IMR-90 (cell line): ENCODE data around the gene ASTL. TPM values are rescaled to one million over a fixed set of nuclear protein-coding genes. Genes with fewer than 3 reads are reported as not detected.

Experiments used
- ATAC-seq: fragments of 200-7000 bp; cut with Tn5 transposase; 2 replicates; pipeline ENCODE4 v1.9.1; 2020; ENCODE audit warnings: low read depth, mild to moderate bottlenecking, moderate library complexity
- BruUV-seq: library from RNA; stranded (reverse); fragments of 400-500 nt; replicated peaks from 2 replicates; lab custom pipeline; 2021; lab: Mats Ljungman, UMichigan
- CTCF ChIA-PET: fragments of 300-600 bp; formaldehyde crosslinking; extraction: SDS; loops from one replicate; lab custom pipeline; 2021; ENCODE audit warnings: antibody characterized with exemption; lab: Yijun Ruan, JAX
- POLR2A ChIA-PET: fragments of 300-600 bp; sonication (Branson Sonifier 250); formaldehyde crosslinking; loops from one replicate; lab custom pipeline; 2022; ENCODE audit warnings: antibody characterized with exemption; ENCODE audit not compliant: unreplicated experiment; lab: Charles Lee
- DNase-seq: peaks from one replicate; pipeline ENCODE4 v3.0.0; 2013
- H2AFZ ChIP-seq: replicated peaks from 2 replicates; pipeline ENCODE3; 2013; ENCODE audit warnings: low read length, mild to moderate bottlenecking; ENCODE audit not compliant: poor library complexity
- H2AK5ac ChIP-seq: 2 replicates; pipeline ENCODE4 v1.6.1; 2013; ENCODE audit warnings: low read depth, low read length, inconsistent platforms
- H2AK9ac ChIP-seq: replicated peaks from 2 replicates; pipeline ENCODE3; 2013; ENCODE audit warnings: mild to moderate bottlenecking, low read depth, low read length, moderate library complexity; ENCODE audit not compliant: poor library complexity
- H2BK120ac ChIP-seq: 2 replicates; pipeline ENCODE4 v1.6.1; 2013; ENCODE audit warnings: low read depth, low read length, inconsistent platforms
- H2BK15ac ChIP-seq: 3 replicates; pipeline ENCODE4 v1.6.1; 2013; ENCODE audit warnings: low read depth, low read length, inconsistent platforms
- H2BK20ac ChIP-seq: 2 replicates; pipeline ENCODE4 v1.6.1; 2013; ENCODE audit warnings: low read depth, mild to moderate bottlenecking, inconsistent platforms, low read length, moderate library complexity
- H2BK5ac ChIP-seq: 2 replicates; pipeline ENCODE4 v1.6.1; 2013; ENCODE audit warnings: mild to moderate bottlenecking, low read depth, low read length, inconsistent platforms; ENCODE audit not compliant: poor library complexity, severe bottlenecking
- H3K14ac ChIP-seq: replicated peaks from 2 replicates; pipeline ENCODE4 v1.6.1; 2013; ENCODE audit warnings: low read depth, low read length, inconsistent platforms
- H3K18ac ChIP-seq: 2 replicates; pipeline ENCODE4 v1.6.1; 2013; ENCODE audit warnings: low read depth, low read length, control low read depth
- H3K23ac ChIP-seq: 2 replicates; pipeline ENCODE4 v1.6.1; 2013; ENCODE audit warnings: low read depth, low read length, inconsistent platforms
- H3K27ac ChIP-seq: 2 replicates; pipeline ENCODE4 v1.5.1; 2013; ENCODE audit warnings: mild to moderate bottlenecking, control low read depth, low read length; ENCODE audit not compliant: insufficient read depth
- H3K27me3 ChIP-seq: 2 replicates; pipeline ENCODE4 v1.6.1; 2013; ENCODE audit warnings: low read length; ENCODE audit not compliant: control insufficient read depth, insufficient read depth
- H3K36me3 ChIP-seq: 2 replicates; pipeline ENCODE4 v1.6.1; 2013; ENCODE audit warnings: low read length, mixed read lengths; ENCODE audit not compliant: control insufficient read depth, insufficient read depth
- H3K4ac ChIP-seq: 2 replicates; pipeline ENCODE4 v1.6.1; 2013; ENCODE audit warnings: low read depth, low read length, inconsistent platforms
- H3K4me1 ChIP-seq: 2 replicates; pipeline ENCODE4 v1.6.1; 2013; ENCODE audit warnings: low read length, mixed read lengths; ENCODE audit not compliant: control insufficient read depth, insufficient read depth
- H3K4me2 ChIP-seq: 2 replicates; pipeline ENCODE4 v1.6.1; 2013; ENCODE audit warnings: low read depth, mild to moderate bottlenecking, control low read depth, low read length, moderate library complexity
- H3K4me3 ChIP-seq: 2 replicates; pipeline ENCODE4 v1.5.1; 2013; ENCODE audit warnings: low read depth, mild to moderate bottlenecking, control low read depth, low read length, moderate library complexity; ENCODE audit not compliant: insufficient read depth
- H3K56ac ChIP-seq: 2 replicates; pipeline ENCODE4 v1.6.1; 2013; ENCODE audit warnings: low read length, inconsistent platforms; ENCODE audit not compliant: insufficient read depth; ENCODE audit errors: extremely low read depth
- H3K79me1 ChIP-seq, 2 experiments: 2 replicates each; pipeline ENCODE4 v1.6.1; 2013; ENCODE audit warnings: low read length in 2 of 2, inconsistent platforms in 1 of 2, low read depth in 1 of 2
- H3K9ac ChIP-seq: 2 replicates; pipeline ENCODE4 v1.6.1; 2013; ENCODE audit warnings: low read depth, low read length, control low read depth
- H3K9me1 ChIP-seq: 2 replicates; pipeline ENCODE4 v1.6.1; 2013; ENCODE audit warnings: low read length, inconsistent platforms; ENCODE audit not compliant: insufficient read depth
- H3K9me3 ChIP-seq: 2 replicates; pipeline ENCODE4 v1.6.1; 2013; ENCODE audit warnings: low read length; ENCODE audit not compliant: control insufficient read depth, insufficient read depth
- H4K20me1 ChIP-seq: 2 replicates; pipeline ENCODE4 v1.6.1; 2013; ENCODE audit warnings: low read length, inconsistent platforms; ENCODE audit not compliant: insufficient read depth
- H4K5ac ChIP-seq: 2 replicates; pipeline ENCODE4 v1.6.1; 2013; ENCODE audit warnings: mild to moderate bottlenecking, low read depth, low read length, control low read depth
- H4K8ac ChIP-seq, 2 experiments: 2 replicates each; pipeline ENCODE4 v1.6.1; 2013; ENCODE audit warnings: low read depth in 2 of 2, low read length in 2 of 2, control low read depth in 1 of 2, inconsistent platforms in 1 of 2
- H4K91ac ChIP-seq: 2 replicates; pipeline ENCODE4 v1.6.1; 2013; ENCODE audit warnings: low read depth, low read length, inconsistent platforms; ENCODE audit not compliant: insufficient read depth
- CHD1 ChIP-seq: IDR thresholded peaks from 2 replicates; pipeline ENCODE4 v1.6.1; 2012; ENCODE audit warnings: low read depth, low read length, improper control_type of control experiment
- NFE2L2 ChIP-seq: fragments of 150-350 bp; IDR thresholded peaks from 2 replicates; pipeline ENCODE4 v1.6.1; 2016; ENCODE audit warnings: low read depth, mild to moderate bottlenecking, low read length
- RAD21 ChIP-seq: IDR thresholded peaks from 2 replicates; pipeline ENCODE4 v1.6.1; 2012; ENCODE audit warnings: low read length, improper control_type of control experiment
- RCOR1 ChIP-seq: IDR thresholded peaks from 2 replicates; pipeline ENCODE4 v1.6.1; 2012; ENCODE audit warnings: mild to moderate bottlenecking, low read length, improper control_type of control experiment; ENCODE audit not compliant: insufficient replicate concordance
- RFX5 ChIP-seq: IDR thresholded peaks from 2 replicates; pipeline ENCODE4 v1.8.0; 2012; ENCODE audit warnings: low read depth, mild to moderate bottlenecking, low read length, moderate library complexity
- SMC3 ChIP-seq: fragments of 150-350 bp; IDR thresholded peaks from 2 replicates; pipeline ENCODE4 v1.6.1; 2016; ENCODE audit warnings: low read depth, mild to moderate bottlenecking, antibody characterized with exemption, low read length, moderate library complexity
- whole genome bisulfite sequencing, 2 experiments: methylation state at CpG; one replicate each; pipeline versions ENCODE4 v1.1.5 to v1.1.7; 2013; ENCODE audit warnings: missing lambda C conversion rate in 2 of 2; ENCODE audit not compliant: insufficient read length in 1 of 2; ENCODE audit errors: extremely low coverage in 2 of 2; 5-methylcytosine and 5-hydroxymethylcytosine counted together
- dilution Hi-C: fragments of 300-500 bp; cut with HindIII; formaldehyde crosslinking; loops from one replicate; pipeline ENCODE4 v1.14.3; 2018; ENCODE audit warnings: low sequenced_read_pairs; ENCODE audit not compliant: unreplicated experiment
- in situ Hi-C: fragments of 300-500 bp; cut with MboI; formaldehyde crosslinking; loops from 3 replicates; pipeline ENCODE4 v1.14.3; 2019; ENCODE audit warnings: low sequenced_read_pairs, inconsistent platforms, mixed read lengths
- intact Hi-C: fragments of 100-400 bp; cut with micrococcal nuclease; formaldehyde crosslinking; loops from 2 replicates; pipeline ENCODE4 v1.10.0; 2022
- polyA plus RNA-seq, 3 experiments: library from polyadenylated mRNA; depleted of rRNA; stranded (reverse); fragments of >200 nt; gene quantifications; 2 replicates each; pipeline ENCODE4 v1.2.3, GENCODE V29; 2012; ENCODE audit warnings: low replicate concordance in 1 of 3
- total RNA-seq: library from RNA; depleted of rRNA; stranded (reverse); fragments of >200 nt; gene quantifications from 2 replicates; pipeline ENCODE4 v1.2.3, GENCODE V29; 2012

The ASTL gene
- total and polyA plus RNA-seq, 2 of the 4 experiments (the other 2 are of a cell fraction): not detected

DNA sequence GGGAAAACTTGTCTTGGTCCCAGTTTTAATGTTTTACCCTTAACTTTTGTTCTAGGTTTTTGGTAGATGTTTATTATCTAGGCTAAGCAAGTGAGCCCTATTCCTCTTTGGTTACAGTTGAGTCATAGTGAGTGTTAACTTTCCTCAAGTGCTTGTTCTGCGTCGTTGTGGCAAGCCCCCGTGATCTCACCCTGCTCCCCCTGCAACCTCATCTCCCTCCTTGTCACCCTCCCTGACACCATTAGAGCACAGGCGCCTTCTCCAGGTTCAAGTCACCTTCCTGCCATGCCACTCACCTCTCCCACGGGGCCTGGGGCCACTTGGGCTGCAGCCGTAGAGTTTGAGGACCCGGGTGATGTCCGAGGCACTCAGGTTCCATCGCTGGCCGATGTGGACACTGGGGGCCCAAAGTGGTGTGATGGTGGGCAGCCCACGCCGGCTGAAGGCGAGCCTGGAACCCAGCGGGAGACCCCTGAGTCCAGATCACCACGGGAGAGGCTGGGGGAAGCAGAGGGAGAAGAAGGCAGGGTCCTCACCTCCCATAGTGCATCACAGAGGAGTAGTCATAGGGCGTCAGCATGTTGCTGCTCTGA lies 8.7 kb downstream of the ASTL start:
- no peak overlapping the region for H2BK120ac ChIP-seq
- H3K23ac ChIP-seq: no peak overlapping the region
- H3K36me3 ChIP-seq: no peaks in the 10 kb centered on the region
- no peak overlapping the region for H3K9ac ChIP-seq
- H4K20me1 ChIP-seq: no peaks in the 10 kb centered on the region; the same call in 1 of the 2 replicates
- peaks cover 53% of the 10 kb centered on the region for H3K27me3 ChIP-seq
- no peak overlapping the region for H3K18ac ChIP-seq
- H3K9me3 ChIP-seq: no peaks in the 10 kb centered on the region; the same call in 1 of the 2 replicates
- ChIA-PET CTCF (no interaction called here), POLR2A (no interaction called here)
- no peaks in the 10 kb centered on the region for H3K9me1 ChIP-seq
- H2BK20ac ChIP-seq: no peak overlapping the region
- H2AK9ac ChIP-seq: no peak overlapping the region
- H3K79me1 ChIP-seq: no peaks in the 10 kb centered on the region
- H4K5ac ChIP-seq: no peak overlapping the region
- no TSS peak for BruUV-seq
- H2AFZ ChIP-seq: no peak overlapping the region
- in situ Hi-C loops (loop anchor here (10.0 kb wide), 1 partner anchor 135 kb away; the partner anchor contains the start of genes CIAO1 and TMEM127), dilution Hi-C loops (no loop called here), intact Hi-C loops (no loop called here)
- no peak overlapping the region for H3K14ac ChIP-seq
- H2AK5ac ChIP-seq: no peak overlapping the region
- H2BK15ac ChIP-seq: no peak overlapping the region
- H3K4me2 ChIP-seq: no peak overlapping the region
- H3K56ac ChIP-seq: no peak overlapping the region
- TF ChIP-seq SMC3 (no peak), RFX5 (no peak), NFE2L2 (no peak), RAD21 (no peak), RCOR1 (no peak), CHD1 (no peak)
- H3K27ac ChIP-seq: no peak overlapping the region
- 67% methylated on average over 3 of the region's 16 CpGs; no CpG with 5 or more reads in 1 of the 2 experiments for WGBS, 2 experiments
- H3K4me3 ChIP-seq: no peak overlapping the region
- H4K8ac ChIP-seq: no peak overlapping the region
- H3K4ac ChIP-seq: no peak overlapping the region
- no peak overlapping the region for H2BK5ac ChIP-seq
- no peak for ATAC-seq
- H3K4me1 ChIP-seq: no peaks in the 10 kb centered on the region
- peak; percentile 6 for DNase-seq
- H4K91ac ChIP-seq: no peak overlapping the region
